IPS-18c (cell line): ENCODE data around the gene ACTL8.

Experiments
- H3K4me3 ChIP-seq: 2 replicates; pipeline ENCODE4 v1.7.0; 2013; ENCODE audit warnings: low read depth, mild to moderate bottlenecking, low read length, moderate library complexity; ENCODE audit not compliant: insufficient read depth
- H3K9me3 ChIP-seq: one replicate; pipeline ENCODE4 v1.6.1; 2013; ENCODE audit warnings: mild to moderate bottlenecking, low read length, moderate library complexity; ENCODE audit not compliant: control insufficient read depth, insufficient read depth

The ACTL8 gene

GRCh38 chr1:17759114-17759513, 4.0 kb downstream of the ACTL8 start:
- H3K4me3 ChIP-seq, result no peak overlapping the region
- H3K9me3 ChIP-seq, result peaks cover 34% of the 10 kb centered on the region

- H3K4me3 ChIP-seq, result no peak overlapping the region
- H3K9me3 ChIP-seq, result peaks cover 16% of the 10 kb centered on the region
These were observed 7.2 kb downstream of the ACTL8 start for GRCh38 chr1:17762313-17762712.

- Histone ChIP-seq H3K9me3 (peaks cover 16% of the 10 kb centered on the region), H3K4me3 (no peak overlapping the region)
These were observed 8.3 kb downstream of the ACTL8 start for GRCh38 chr1:17763417-17763816.

- Histone ChIP-seq H3K4me3 (no peak overlapping the region), H3K9me3 (peaks cover 12% of the 10 kb centered on the region)
These were observed 8.9 kb downstream of the ACTL8 start for GRCh38 chr1:17763995-17764394.

- H3K4me3 ChIP-seq, result no peak overlapping the region
- H3K9me3 ChIP-seq, result peaks cover 7% of the 10 kb centered on the region
These were observed 9.5 kb downstream of the ACTL8 start for GRCh38 chr1:17764591-17764990.

- Histone ChIP-seq H3K4me3 (no peak overlapping the region), H3K9me3 (peaks cover 2% of the 10 kb centered on the region)
These were observed 10.6 kb downstream of the ACTL8 start for GRCh38 chr1:17765444-17766411.

GRCh38 chr1:17768651-17769241, 13.6 kb downstream of the ACTL8 start:
- Histone ChIP-seq H3K9me3 (peaks cover 2% of the 10 kb centered on the region), H3K4me3 (no peak overlapping the region)

GRCh38 chr1:17770983-17771382, 15.8 kb downstream of the ACTL8 start:
- Histone ChIP-seq H3K4me3 (no peak overlapping the region), H3K9me3 (peaks cover 2% of the 10 kb centered on the region)

- Histone ChIP-seq H3K9me3 (peaks cover 2% of the 10 kb centered on the region), H3K4me3 (no peak overlapping the region)
These were observed 17.6 kb downstream of the ACTL8 start for GRCh38 chr1:17772615-17773212.

- H3K4me3 ChIP-seq, result no peak overlapping the region
- H3K9me3 ChIP-seq, result no peaks in the 10 kb centered on the region
These were observed 18.6 kb downstream of the ACTL8 start for GRCh38 chr1:17773591-17774326.

GRCh38 chr1:17774452-17774851, 19.3 kb downstream of the ACTL8 start:
- no peaks in the 10 kb centered on the region for H3K9me3 ChIP-seq
- no peak overlapping the region for H3K4me3 ChIP-seq

GRCh38 chr1:17775796-17776195, 20.7 kb downstream of the ACTL8 start:
- Histone ChIP-seq H3K4me3 (no peak overlapping the region), H3K9me3 (no peaks in the 10 kb centered on the region)

GRCh38 chr1:17776426-17776825, 21.3 kb downstream of the ACTL8 start:
- no peaks in the 10 kb centered on the region for H3K9me3 ChIP-seq

GRCh38 chr1:17777330-17777729, 22.2 kb downstream of the ACTL8 start:
- Histone ChIP-seq H3K4me3 (no peak overlapping the region), H3K9me3 (no peaks in the 10 kb centered on the region)

More at GRCh38 chr1:17776426-17776825, 21.3 kb downstream of the ACTL8 start:
- no peak overlapping the region for H3K4me3 ChIP-seq

- H3K4me3 ChIP-seq, result no peak overlapping the region
These were observed 22.7 kb downstream of the ACTL8 start for GRCh38 chr1:17777818-17778217.

GRCh38 chr1:17780916-17781315, 25.8 kb downstream of the ACTL8 start:
- no peaks in the 10 kb centered on the region for H3K9me3 ChIP-seq
- H3K4me3 ChIP-seq, result no peak overlapping the region

More at GRCh38 chr1:17777818-17778217, 22.7 kb downstream of the ACTL8 start:
- no peaks in the 10 kb centered on the region for H3K9me3 ChIP-seq

- no peak overlapping the region for H3K4me3 ChIP-seq
- no peaks in the 10 kb centered on the region for H3K9me3 ChIP-seq
These were observed 34.8 kb downstream of the ACTL8 start for GRCh38 chr1:17789926-17790325.
